AG04449 (cell line): Measurements from ENCODE around the gene NFE2L2.
"Not testable (repeated sequence)": the region's sequence is repeated elsewhere in the genome, so short reads cannot be mapped to it uniquely, and the experiment has no call there.

Experiments
- CTCF ChIA-PET: fragments of 350-600 bp; formaldehyde crosslinking; extraction: SDS; loops from one replicate; lab custom pipeline; 2021; ENCODE audit warnings: antibody characterized with exemption; lab: Yijun Ruan, JAX
- POLR2A ChIA-PET: fragments of 400-600, 350-600 bp; formaldehyde crosslinking; extraction: SDS; loops from one replicate; lab custom pipeline; 2020; ENCODE audit warnings: antibody characterized with exemption, inconsistent platforms; lab: Yijun Ruan, JAX
- DNase-seq: peaks from one replicate; pipeline ENCODE4 v3.0.0-alpha.2; 2010; ENCODE audit warnings: low read depth, low spot score
- H3K4me3 ChIP-seq: 2 replicates; pipeline ENCODE4 v1.5.1; 2011; ENCODE audit warnings: low read depth, mild to moderate bottlenecking, control low read depth, low read length
- TF ChIP-seq, protein P1 (sequence below): IDR thresholded peaks from one replicate; pipeline ENCODE4 v1.5.1; 2011; ENCODE audit warnings: mild to moderate bottlenecking, moderate library complexity, low read length, control low read depth, inconsistent platforms; ENCODE audit not compliant: insufficient read depth; ENCODE audit errors: missing control alignments

NFE2L2 gene

GRCh38 chr2:177268187-177268871 lies 3.8 kb upstream of the NFE2L2 start:
- no peak overlapping the region for H3K4me3 ChIP-seq
- ChIA-PET POLR2A (interaction anchor here (0.5 to 0.6 kb wide), 2 partner anchors 17 to 21 kb away, joined by 3 to 5 read pairs; no protein-coding TSS in a partner anchor), CTCF (interaction anchor here (0.8 to 8.4 kb wide), 5 partner anchors 17 to 104 kb away, joined by 3 to 70 read pairs (median 3); no protein-coding TSS in a partner anchor)
- TF ChIP-seq, protein P1, sequence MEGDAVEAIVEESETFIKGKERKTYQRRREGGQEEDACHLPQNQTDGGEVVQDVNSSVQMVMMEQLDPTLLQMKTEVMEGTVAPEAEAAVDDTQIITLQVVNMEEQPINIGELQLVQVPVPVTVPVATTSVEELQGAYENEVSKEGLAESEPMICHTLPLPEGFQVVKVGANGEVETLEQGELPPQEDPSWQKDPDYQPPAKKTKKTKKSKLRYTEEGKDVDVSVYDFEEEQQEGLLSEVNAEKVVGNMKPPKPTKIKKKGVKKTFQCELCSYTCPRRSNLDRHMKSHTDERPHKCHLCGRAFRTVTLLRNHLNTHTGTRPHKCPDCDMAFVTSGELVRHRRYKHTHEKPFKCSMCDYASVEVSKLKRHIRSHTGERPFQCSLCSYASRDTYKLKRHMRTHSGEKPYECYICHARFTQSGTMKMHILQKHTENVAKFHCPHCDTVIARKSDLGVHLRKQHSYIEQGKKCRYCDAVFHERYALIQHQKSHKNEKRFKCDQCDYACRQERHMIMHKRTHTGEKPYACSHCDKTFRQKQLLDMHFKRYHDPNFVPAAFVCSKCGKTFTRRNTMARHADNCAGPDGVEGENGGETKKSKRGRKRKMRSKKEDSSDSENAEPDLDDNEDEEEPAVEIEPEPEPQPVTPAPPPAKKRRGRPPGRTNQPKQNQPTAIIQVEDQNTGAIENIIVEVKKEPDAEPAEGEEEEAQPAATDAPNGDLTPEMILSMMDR = no peak
- no peak for DNase-seq

DNA sequence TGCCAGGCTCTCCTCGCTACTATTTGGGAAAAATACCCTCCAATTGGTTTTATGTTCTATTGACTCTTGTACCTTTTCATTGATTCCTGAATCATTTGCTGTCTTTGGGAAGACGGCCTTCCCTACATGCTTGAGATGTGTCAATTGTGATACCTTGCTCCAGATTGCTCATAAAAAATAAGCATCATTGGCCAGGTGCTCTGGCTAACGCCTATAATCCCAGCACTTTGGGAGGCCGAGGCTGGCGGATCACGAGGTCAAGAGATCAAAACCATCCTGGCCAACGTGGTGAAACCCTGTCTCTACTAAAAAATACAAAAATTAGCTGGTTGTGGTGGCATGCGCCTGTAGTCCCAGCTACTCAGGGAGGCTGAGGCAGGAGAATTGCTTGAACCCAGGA lies 2.4 kb upstream of the NFE2L2 start:
- CTCF ChIA-PET = interaction anchor here (1.1 to 8.4 kb wide), 4 partner anchors 11 to 126 kb away, joined by 3 to 70 read pairs (median 23); no protein-coding TSS in a partner anchor
- H3K4me3 ChIP-seq, DNase-seq, POLR2A ChIA-PET: not testable (repeated sequence)

DNA sequence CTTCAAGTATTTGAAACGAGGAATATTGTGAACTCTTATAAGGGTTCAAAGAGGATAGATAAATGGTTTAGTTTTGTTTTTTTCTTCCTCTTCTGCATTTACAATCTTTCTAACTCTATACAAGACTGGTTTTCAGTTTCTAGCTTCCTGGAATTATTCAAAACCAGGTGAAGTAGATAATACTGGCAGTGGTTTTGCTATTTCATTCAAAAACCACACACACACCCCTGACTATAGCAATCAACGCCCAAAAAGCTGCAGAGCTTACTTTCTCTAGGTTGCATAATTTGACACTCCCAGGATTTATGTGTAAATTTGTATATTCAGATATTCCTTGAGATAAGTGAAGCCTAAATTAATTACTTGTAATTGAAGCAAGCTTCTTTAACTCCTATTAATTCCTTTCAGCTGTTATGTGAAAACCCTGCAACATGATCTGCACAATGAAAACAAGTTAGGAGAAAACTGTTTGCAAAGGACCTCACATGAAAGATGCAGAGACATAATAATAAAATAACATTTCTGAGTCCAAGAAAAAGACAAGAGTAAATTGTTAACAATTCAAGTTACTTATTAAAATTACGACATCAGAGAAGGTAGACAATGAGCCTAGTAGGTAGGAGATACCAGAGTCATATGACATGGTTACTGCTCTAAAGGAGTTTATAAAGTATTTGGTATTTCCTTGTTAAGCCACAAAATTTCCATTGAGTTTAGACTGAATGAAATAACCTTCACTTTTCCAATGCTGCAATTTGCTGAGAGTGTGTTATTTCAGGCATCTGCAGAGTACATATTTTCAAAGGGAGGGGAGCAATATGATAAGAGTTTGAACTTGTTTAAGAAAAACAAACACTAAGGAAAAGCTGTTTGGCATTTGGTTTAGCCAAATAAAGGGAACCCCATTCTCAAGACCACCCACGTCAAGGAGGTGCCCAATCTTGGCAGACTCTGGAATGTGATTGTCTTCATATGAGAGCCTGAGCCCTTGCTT lies 1.6 kb upstream of the NFE2L2 start:
- no peak overlapping the region for H3K4me3 ChIP-seq
- DNase-seq = no peak
- TF ChIP-seq, protein P1 = no peak
- ChIA-PET POLR2A (interaction anchor here (0.7 kb wide), 1 partner anchor 60 kb away, joined by 3 read pairs; no protein-coding TSS in a partner anchor), CTCF (interaction anchor here (1.0 to 8.4 kb wide), 10 partner anchors 10 to 457 kb away, joined by 3 to 70 read pairs (median 9); no protein-coding TSS in a partner anchor)

DNA sequence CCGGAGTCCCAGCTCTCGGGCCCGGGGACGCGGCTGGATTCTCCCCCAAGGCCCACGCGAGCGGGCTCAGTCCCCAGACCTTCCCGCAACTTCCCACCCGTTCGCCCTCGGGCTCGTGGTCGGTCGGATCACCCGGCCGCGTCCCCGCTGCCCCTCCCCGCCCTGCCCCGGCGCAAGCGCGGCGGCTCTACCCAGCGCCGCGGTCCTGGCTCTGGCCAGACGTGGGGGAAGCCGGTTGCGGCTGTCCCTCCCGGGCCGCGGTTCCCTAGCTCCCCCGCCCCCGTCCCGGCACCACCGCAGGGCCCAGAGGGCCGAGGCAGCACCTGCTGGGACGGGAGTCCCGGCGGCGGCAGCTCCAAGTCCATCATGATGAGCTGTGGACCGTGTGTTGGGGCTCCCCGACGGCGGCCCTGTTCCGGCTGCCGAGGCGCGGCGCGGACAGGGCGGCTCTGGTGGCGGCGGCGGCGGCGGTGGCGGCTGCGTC lies 276 bp downstream of the NFE2L2 start:
- TF ChIP-seq, protein P1 = no peak
- H3K4me3 ChIP-seq = peak overlapping the region; percentile 76
- CTCF ChIA-PET = interaction anchor here (0.7 to 8.4 kb wide), 30 partner anchors 8 to 226 kb away, joined by 3 to 70 read pairs (median 4); no protein-coding TSS in a partner anchor
- POLR2A ChIA-PET = interaction anchor here (0.6 to 2.9 kb wide), 13 partner anchors 9 to 429 kb away, joined by 3 to 20 read pairs (median 5); partner anchors contain the start of genes AGPS and HNRNPA3
- no peak for DNase-seq

GRCh38 chr2:177263451-177264208 lies 897 bp downstream of the NFE2L2 start:
- TF ChIP-seq, protein P1 = peak; percentile 98
- peak; percentile 89 for DNase-seq
- ChIA-PET POLR2A (interaction anchor here (0.6 to 2.9 kb wide), 10 partner anchors 9 to 429 kb away, joined by 3 to 20 read pairs (median 4); partner anchors contain the start of genes AGPS and HNRNPA3), CTCF (interaction anchor here (0.6 to 8.4 kb wide), 30 partner anchors 9 to 151 kb away, joined by 3 to 70 read pairs (median 4); no protein-coding TSS in a partner anchor)
- peak overlapping the region; percentile 76 for H3K4me3 ChIP-seq
